ENCODE results near the gene FOXN3.

FOXN3 gene

DNA sequence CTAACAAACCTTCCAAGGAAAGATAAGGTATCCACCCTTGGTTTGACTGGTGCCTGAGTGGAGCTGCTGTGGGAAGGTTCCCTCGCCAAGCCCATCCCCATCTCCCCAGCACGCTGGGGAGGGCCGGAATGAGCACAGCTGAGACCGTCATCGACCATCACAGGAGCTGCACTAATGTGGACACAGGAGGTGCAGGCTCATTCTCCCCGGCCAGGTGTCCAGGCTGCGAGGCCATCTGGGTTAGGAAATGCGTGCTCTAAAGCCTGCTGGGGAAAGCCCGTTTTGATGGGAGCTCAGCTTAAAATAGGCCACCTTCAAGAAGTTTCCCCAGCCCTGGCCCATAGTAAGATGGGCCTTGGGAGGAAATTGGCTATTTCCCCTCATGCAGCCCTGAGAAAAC is 35.2 kb upstream of the FOXN3 start:
- H3K9ac ChIP-seq (ENCODE audit: insufficient read length), result no peak overlapping the region
- TF ChIP-seq FOXP2 (optimal IDR thresholded peaks at IDR 0.05; ENCODE audit: control extremely low read depth, extremely low read length, insufficient read depth), result no peak
- no peak for TF ChIP-seq POLR2AphosphoS5 (IDR thresholded peaks at IDR 0.05; ENCODE audit: borderline replicate concordance, low read depth, low read length)
- TF ChIP-seq EZH2 (IDR thresholded peaks at IDR 0.05), result no peak
- H3K4me3 ChIP-seq, result no peak overlapping the region
- no peak overlapping the region for H3K27ac ChIP-seq
- no peaks in the 10 kb centered on the region for H3K36me3 ChIP-seq (ENCODE audit: insufficient read depth, low read length)
- no peak for DNase-seq (ENCODE audit: low read depth, low spot score)
- H3K9me3 ChIP-seq (ENCODE audit: low read depth, low read length), result no peaks in the 10 kb centered on the region

- no peaks in the 10 kb centered on the region for H3K9me3 ChIP-seq (ENCODE audit: low read depth, low read length)
- no peak for DNase-seq (ENCODE audit: low read depth, low spot score)
These were observed 34.2 kb upstream of the FOXN3 start for GRCh38 chr14:89451229-89451628.

DNA sequence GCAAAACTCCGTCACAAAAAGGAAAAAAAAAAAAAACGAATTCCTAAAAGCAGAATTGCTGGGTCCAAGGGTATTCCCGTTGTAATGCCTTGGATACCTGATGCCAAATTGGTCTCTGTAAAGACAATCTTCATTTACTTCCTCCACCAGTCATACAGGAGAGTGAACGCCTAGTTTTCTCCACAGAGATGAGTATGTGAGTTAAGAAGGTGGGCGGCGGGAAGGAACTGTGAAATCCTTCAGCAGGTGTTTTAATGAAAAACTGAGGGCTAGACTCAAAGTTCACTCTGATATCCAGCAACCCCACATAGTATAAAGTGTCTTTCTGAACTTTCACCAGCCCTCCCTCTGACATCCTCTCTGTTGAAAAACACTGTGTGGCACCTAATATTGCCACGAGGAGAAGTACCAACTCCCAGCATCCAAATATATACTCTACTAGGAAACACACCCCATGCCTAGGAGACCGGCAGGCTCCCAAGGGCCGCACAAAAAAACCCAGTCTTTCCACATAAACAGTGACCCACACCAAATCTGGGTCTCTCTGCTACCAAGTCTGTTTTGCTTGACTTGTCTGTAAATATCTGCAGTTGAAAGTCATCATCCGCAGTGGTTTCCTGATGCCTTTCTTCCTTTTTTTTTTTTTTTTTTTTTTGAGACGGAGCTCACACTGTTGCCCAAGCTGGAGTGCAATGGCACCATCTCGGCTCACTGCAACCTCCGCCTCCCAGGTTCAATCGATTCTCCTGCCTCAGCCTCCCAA is 30.3 kb upstream of the FOXN3 start:
- no peak for TF ChIP-seq POLR2AphosphoS5 (IDR thresholded peaks at IDR 0.05; ENCODE audit: borderline replicate concordance, low read depth, low read length)
- no peak for TF ChIP-seq EZH2 (IDR thresholded peaks at IDR 0.05)
- no peak for TF ChIP-seq FOXP2 (optimal IDR thresholded peaks at IDR 0.05; ENCODE audit: control extremely low read depth, extremely low read length, insufficient read depth)
- Histone ChIP-seq H3K9ac (ENCODE audit: insufficient read length) (no peak overlapping the region), H3K4me3 (no peak overlapping the region), H3K27ac (no peak overlapping the region), H3K36me3 (ENCODE audit: insufficient read depth, low read length) (no peaks in the 10 kb centered on the region), H3K9me3 (ENCODE audit: low read depth, low read length) (no peaks in the 10 kb centered on the region)
- no peak for DNase-seq (ENCODE audit: low read depth, low spot score)

More at GRCh38 chr14:89451229-89451628, 34.2 kb upstream of the FOXN3 start:
- H3K4me3 ChIP-seq, result no peak overlapping the region
- no peak overlapping the region for H3K27ac ChIP-seq
- H3K9ac ChIP-seq (ENCODE audit: insufficient read length), result no peak overlapping the region
- H3K36me3 ChIP-seq (ENCODE audit: insufficient read depth, low read length), result no peaks in the 10 kb centered on the region
- TF ChIP-seq EZH2 (IDR thresholded peaks at IDR 0.05) (no peak), FOXP2 (optimal IDR thresholded peaks at IDR 0.05; ENCODE audit: control extremely low read depth, extremely low read length, insufficient read depth) (no peak), POLR2AphosphoS5 (IDR thresholded peaks at IDR 0.05; ENCODE audit: borderline replicate concordance, low read depth, low read length) (no peak)

- no peak for DNase-seq (ENCODE audit: low read depth, low spot score)
- H3K9ac ChIP-seq (ENCODE audit: insufficient read length), result no peak overlapping the region
- H3K36me3 ChIP-seq (ENCODE audit: insufficient read depth, low read length), result no peaks in the 10 kb centered on the region
- H3K9me3 ChIP-seq (ENCODE audit: low read depth, low read length), result no peaks in the 10 kb centered on the region
- no peak overlapping the region for H3K4me3 ChIP-seq
- H3K27ac ChIP-seq, result no peak overlapping the region
- no peak for TF ChIP-seq EZH2 (IDR thresholded peaks at IDR 0.05)
These were observed 28.4 kb upstream of the FOXN3 start for GRCh38 chr14:89445273-89445973.

DNA sequence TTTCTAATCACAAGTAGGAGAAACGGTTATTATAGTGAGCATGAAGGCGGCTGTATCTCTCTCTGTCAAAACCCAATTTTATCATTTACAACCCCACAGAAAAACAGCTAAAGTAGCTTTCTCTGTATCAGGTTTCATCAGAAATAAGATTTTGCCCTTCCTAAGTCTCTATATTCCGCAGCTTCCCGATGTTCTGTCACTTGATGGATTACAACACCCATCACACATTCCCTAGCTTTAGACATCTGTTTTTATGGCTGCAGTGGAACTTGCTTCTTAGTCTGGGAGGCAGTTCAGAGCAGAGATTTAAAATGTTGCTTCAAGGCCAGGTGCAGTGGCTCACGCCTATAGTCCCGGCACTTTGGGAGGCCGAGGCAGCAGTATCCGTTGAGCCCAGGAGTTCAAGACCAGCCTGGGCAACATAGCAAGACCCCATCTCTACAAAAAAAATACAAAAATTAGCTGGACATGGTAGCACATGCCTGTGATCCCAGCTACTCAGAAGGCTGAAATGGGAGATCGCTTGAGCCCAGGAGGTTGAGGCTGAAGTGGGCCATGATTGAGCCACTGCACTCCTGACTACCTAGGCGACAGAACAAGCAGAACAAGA is 27.6 kb upstream of the FOXN3 start:
- no peak for TF ChIP-seq POLR2AphosphoS5 (IDR thresholded peaks at IDR 0.05; ENCODE audit: borderline replicate concordance, low read depth, low read length)
- TF ChIP-seq FOXP2 (optimal IDR thresholded peaks at IDR 0.05; ENCODE audit: control extremely low read depth, extremely low read length, insufficient read depth), result no peak

DNA sequence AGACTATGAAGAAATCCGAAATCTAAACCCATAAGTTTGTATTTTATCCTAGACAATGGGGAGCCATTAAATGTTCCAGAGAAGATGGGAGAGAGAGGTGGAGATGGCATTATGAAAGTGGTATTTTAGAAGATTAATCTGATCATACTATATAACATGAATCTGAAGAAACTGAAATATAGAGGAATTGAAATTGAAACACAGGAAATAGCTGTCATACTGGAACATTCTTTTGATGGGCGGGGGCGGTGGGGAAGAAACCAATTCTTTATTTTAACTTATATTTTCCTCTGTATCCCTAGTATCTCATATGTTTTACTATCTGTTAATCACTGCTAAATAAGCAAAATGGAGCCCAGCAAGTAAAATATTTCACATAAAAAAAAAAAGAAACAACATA is 27.0 kb upstream of the FOXN3 start:
- no peak for DNase-seq (ENCODE audit: low read depth, low spot score)
- TF ChIP-seq FOXP2 (optimal IDR thresholded peaks at IDR 0.05; ENCODE audit: control extremely low read depth, extremely low read length, insufficient read depth) (no peak), POLR2AphosphoS5 (IDR thresholded peaks at IDR 0.05; ENCODE audit: borderline replicate concordance, low read depth, low read length) (no peak), EZH2 (IDR thresholded peaks at IDR 0.05) (no peak)
- H3K36me3 ChIP-seq (ENCODE audit: insufficient read depth, low read length), result no peaks in the 10 kb centered on the region
- no peak overlapping the region for H3K9ac ChIP-seq (ENCODE audit: insufficient read length)
- H3K27ac ChIP-seq, result no peak overlapping the region
- no peaks in the 10 kb centered on the region for H3K9me3 ChIP-seq (ENCODE audit: low read depth, low read length)
- no peak overlapping the region for H3K4me3 ChIP-seq

More for the DNA sequence above, 27.6 kb upstream of the FOXN3 start:
- Histone ChIP-seq H3K9me3 (ENCODE audit: low read depth, low read length) (no peaks in the 10 kb centered on the region), H3K4me3 (no peak overlapping the region), H3K9ac (ENCODE audit: insufficient read length) (no peak overlapping the region), H3K36me3 (ENCODE audit: insufficient read depth, low read length) (no peaks in the 10 kb centered on the region), H3K27ac (no peak overlapping the region)
- no peak for DNase-seq (ENCODE audit: low read depth, low spot score)

- Histone ChIP-seq H3K9ac (ENCODE audit: insufficient read length) (no peak overlapping the region), H3K9me3 (ENCODE audit: low read depth, low read length) (no peaks in the 10 kb centered on the region), H3K36me3 (ENCODE audit: insufficient read depth, low read length) (no peaks in the 10 kb centered on the region), H3K27ac (no peak overlapping the region), H3K4me3 (no peak overlapping the region)
- DNase-seq (ENCODE audit: low read depth, low spot score), result no peak
- TF ChIP-seq EZH2 (IDR thresholded peaks at IDR 0.05) (no peak), POLR2AphosphoS5 (IDR thresholded peaks at IDR 0.05; ENCODE audit: borderline replicate concordance, low read depth, low read length) (no peak), FOXP2 (optimal IDR thresholded peaks at IDR 0.05; ENCODE audit: control extremely low read depth, extremely low read length, insufficient read depth) (no peak)
These were observed 26.1 kb upstream of the FOXN3 start for GRCh38 chr14:89443042-89443629.

DNA sequence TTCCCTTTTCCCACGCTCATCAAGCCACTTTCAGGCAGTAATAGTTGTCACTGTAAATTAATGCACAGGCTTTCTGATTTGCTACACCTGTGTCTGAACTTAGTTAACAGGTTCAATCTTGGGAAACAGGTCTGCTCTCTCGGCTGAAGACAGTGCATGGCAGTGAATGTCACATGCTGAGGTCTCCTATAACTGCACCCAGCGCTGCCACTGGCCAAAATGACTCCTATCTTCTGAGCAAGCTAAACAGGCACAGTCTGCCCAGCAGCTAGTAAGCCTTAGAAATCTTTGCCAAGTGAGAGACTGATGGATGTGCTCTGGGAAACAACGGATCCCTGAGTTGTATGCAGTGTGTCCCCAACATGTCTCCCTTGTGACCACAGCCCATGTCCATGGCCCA is 25.2 kb upstream of the FOXN3 start:
- H3K9ac ChIP-seq (ENCODE audit: insufficient read length), result no peak overlapping the region
- TF ChIP-seq EZH2 (IDR thresholded peaks at IDR 0.05) (no peak), POLR2AphosphoS5 (IDR thresholded peaks at IDR 0.05; ENCODE audit: borderline replicate concordance, low read depth, low read length) (no peak), FOXP2 (optimal IDR thresholded peaks at IDR 0.05; ENCODE audit: control extremely low read depth, extremely low read length, insufficient read depth) (no peak)
- no peak overlapping the region for H3K4me3 ChIP-seq
- no peak for DNase-seq (ENCODE audit: low read depth, low spot score)
- no peaks in the 10 kb centered on the region for H3K36me3 ChIP-seq (ENCODE audit: insufficient read depth, low read length)
- H3K9me3 ChIP-seq (ENCODE audit: low read depth, low read length), result no peaks in the 10 kb centered on the region
- H3K27ac ChIP-seq, result no peak overlapping the region

Data from SK-N-MC (cell line).